K562 (cell line): ENCODE data around the gene METAP1D. TPM values are rescaled to one million over a fixed set of nuclear protein-coding genes. Genes with fewer than 3 reads are reported as not detected.
A peak's percentile ranks its signal among the peaks of the same experiment; 100 is the strongest.

ENCODE experiments used
- ARID1B ChIP-seq: fragments of 450-650 bp; IDR thresholded peaks from 2 replicates; pipeline ENCODE4 v1.6.1; 2016; ENCODE audit warnings: antibody characterized with exemption, mild to moderate bottlenecking, inconsistent platforms
- ATF7 ChIP-seq: fragments of 450-650 bp; IDR thresholded peaks from 2 replicates; pipeline ENCODE4 v1.7.1; 2014; ENCODE audit warnings: mild to moderate bottlenecking, moderate library complexity
- CREB1 ChIP-seq, 2 experiments: sonication (generic) in 1 of 2; formaldehyde crosslinking in 1 of 2; IDR thresholded peaks; 2 replicates each; pipeline versions ENCODE4 v1.6.1 to v1.8.0; 2012 to 2022; ENCODE audit warnings: inconsistent platforms in 1 of 2, mild to moderate bottlenecking in 1 of 2, missing genetic modification reagents in 1 of 2, moderate library complexity in 1 of 2
- EP400 ChIP-seq: fragments of 450-650 bp; IDR thresholded peaks from 2 replicates; pipeline ENCODE4 v1.6.1; 2017; ENCODE audit warnings: antibody characterized with exemption, mild to moderate bottlenecking, moderate library complexity
- MECOM ChIP-seq: fragments of 250-450 bp; sonication (Bioruptor Pico); IDR thresholded peaks from 2 replicates; pipeline ENCODE4 v1.8.0; 2022; ENCODE audit warnings: inconsistent platforms
- PML ChIP-seq: IDR thresholded peaks from 2 replicates; pipeline ENCODE4 v1.6.1; 2012; ENCODE audit warnings: low read length, inconsistent platforms
- RBFOX2 ChIP-seq: fragments of 200-400 bp; formaldehyde crosslinking; IDR thresholded peaks from 2 replicates; pipeline ENCODE4 v1.6.1; 2017; ENCODE audit warnings: low read depth, mild to moderate bottlenecking, low read length, moderate library complexity
- RBM22 ChIP-seq: fragments of 200-400 bp; formaldehyde crosslinking; IDR thresholded peaks from 2 replicates; pipeline ENCODE4 v1.6.1; 2018; ENCODE audit warnings: low read length, low read depth; ENCODE audit not compliant: poor library complexity, severe bottlenecking
- RNF2 ChIP-seq: sonication (generic); IDR thresholded peaks from 2 replicates; pipeline ENCODE4 v1.6.1; 2016
- SMARCE1 ChIP-seq: fragments of 450-650 bp; IDR thresholded peaks from 2 replicates; pipeline ENCODE4 v1.7.1; 2016; ENCODE audit warnings: mild to moderate bottlenecking
- SNRNP70 ChIP-seq: fragments of 200-400 bp; formaldehyde crosslinking; optimal IDR thresholded peaks from 2 replicates; pipeline ENCODE3; 2017; ENCODE audit warnings: low read depth, low read length
- SOX6 ChIP-seq: fragments of 450-650 bp; IDR thresholded peaks from 2 replicates; pipeline ENCODE4 v1.6.1; 2014; ENCODE audit warnings: mild to moderate bottlenecking
- TCFL5 ChIP-seq: fragments of 250-450 bp; sonication (Bioruptor Pico); conservative IDR thresholded peaks from 2 replicates; pipeline ENCODE4 v1.6.1; 2021; ENCODE audit warnings: mild to moderate bottlenecking, moderate library complexity, matching md5 sums
- ZNF655 ChIP-seq: fragments of 250-450 bp; sonication (Bioruptor Pico); IDR thresholded peaks from 2 replicates; pipeline ENCODE4 v1.5.0; 2021
- polyA plus RNA-seq, 8 experiments: library from polyadenylated mRNA; depleted of rRNA in 4 of 8; stranded (reverse) in 5 of 8; unstranded in 3 of 8; fragments of >200 nt; fragmentation: Nextera tagmentation in 2 of 8; fragmentation: Illumina TruSeq in 1 of 8; extraction: Ambion mirVana in 2 of 8; extraction: Trizol in 1 of 8; gene quantifications; 2 replicates each; pipeline versions ENCODE4 v1.2.1 to v1.2.3, GENCODE V29; 2011 to 2014; ENCODE audit warnings: inconsistent platforms in 1 of 8, missing spikeins in 1 of 8
- total RNA-seq, 7 experiments: library from RNA; depleted of rRNA in 6 of 7; stranded (reverse); fragments of >200 nt in 6 of 7; fragmentation: Illumina TruSeq in 2 of 7; extraction: Trizol in 2 of 7; gene quantifications; 2 replicates each; pipeline versions ENCODE4 v1.2.1 to v1.2.3, GENCODE V29; 2011 to 2021; ENCODE audit warnings: low replicate concordance in 1 of 7
- TF ChIP-seq, protein P1 (sequence below), 2 experiments: fragments of 450-650 bp in 1 of 2; sonication (generic) in 1 of 2; formaldehyde crosslinking in 1 of 2; IDR thresholded peaks; 2 replicates each; pipeline versions ENCODE4 v1.7.1 to v1.9.0; 2016 to 2022; ENCODE audit warnings: inconsistent platforms in 1 of 2, mild to moderate bottlenecking in 1 of 2, missing genetic modification reagents in 1 of 2
- TF ChIP-seq, protein P2 (sequence below): fragments of 250-450 bp; sonication (Bioruptor Pico); IDR thresholded peaks from 2 replicates; pipeline ENCODE4 v1.8.0; 2021; ENCODE audit warnings: mild to moderate bottlenecking, moderate library complexity

Gene METAP1D
- total and polyA plus RNA-seq, 9 of the 15 experiments (the other 6 are each of a cell fraction or from before 2014, with no cell fraction given), result 8.0 to 23.4 (median 15.7) TPM

- TF ChIP-seq, protein P1, sequence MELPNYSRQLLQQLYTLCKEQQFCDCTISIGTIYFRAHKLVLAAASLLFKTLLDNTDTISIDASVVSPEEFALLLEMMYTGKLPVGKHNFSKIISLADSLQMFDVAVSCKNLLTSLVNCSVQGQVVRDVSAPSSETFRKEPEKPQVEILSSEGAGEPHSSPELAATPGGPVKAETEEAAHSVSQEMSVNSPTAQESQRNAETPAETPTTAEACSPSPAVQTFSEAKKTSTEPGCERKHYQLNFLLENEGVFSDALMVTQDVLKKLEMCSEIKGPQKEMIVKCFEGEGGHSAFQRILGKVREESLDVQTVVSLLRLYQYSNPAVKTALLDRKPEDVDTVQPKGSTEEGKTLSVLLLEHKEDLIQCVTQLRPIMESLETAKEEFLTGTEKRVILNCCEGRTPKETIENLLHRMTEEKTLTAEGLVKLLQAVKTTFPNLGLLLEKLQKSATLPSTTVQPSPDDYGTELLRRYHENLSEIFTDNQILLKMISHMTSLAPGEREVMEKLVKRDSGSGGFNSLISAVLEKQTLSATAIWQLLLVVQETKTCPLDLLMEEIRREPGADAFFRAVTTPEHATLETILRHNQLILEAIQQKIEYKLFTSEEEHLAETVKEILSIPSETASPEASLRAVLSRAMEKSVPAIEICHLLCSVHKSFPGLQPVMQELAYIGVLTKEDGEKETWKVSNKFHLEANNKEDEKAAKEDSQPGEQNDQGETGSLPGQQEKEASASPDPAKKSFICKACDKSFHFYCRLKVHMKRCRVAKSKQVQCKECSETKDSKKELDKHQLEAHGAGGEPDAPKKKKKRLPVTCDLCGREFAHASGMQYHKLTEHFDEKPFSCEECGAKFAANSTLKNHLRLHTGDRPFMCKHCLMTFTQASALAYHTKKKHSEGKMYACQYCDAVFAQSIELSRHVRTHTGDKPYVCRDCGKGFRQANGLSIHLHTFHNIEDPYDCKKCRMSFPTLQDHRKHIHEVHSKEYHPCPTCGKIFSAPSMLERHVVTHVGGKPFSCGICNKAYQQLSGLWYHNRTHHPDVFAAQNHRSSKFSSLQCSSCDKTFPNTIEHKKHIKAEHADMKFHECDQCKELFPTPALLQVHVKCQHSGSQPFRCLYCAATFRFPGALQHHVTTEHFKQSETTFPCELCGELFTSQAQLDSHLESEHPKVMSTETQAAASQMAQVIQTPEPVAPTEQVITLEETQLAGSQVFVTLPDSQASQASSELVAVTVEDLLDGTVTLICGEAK (IDR thresholded peaks at IDR 0.05), result peak; percentile 15; the same call in 1 of the 2 replicates
- TF ChIP-seq, protein P1 (CRISPR knock-in tag; IDR thresholded peaks at IDR 0.05), result no peak
- TF ChIP-seq ZNF655 (CRISPR knock-in tag), result no peak
- TF ChIP-seq ATF7, result peak; percentile 89
- peak; percentile 82 for TF ChIP-seq SMARCE1
- TF ChIP-seq TCFL5 (CRISPR knock-in tag), result no peak
- no peak for TF ChIP-seq RBFOX2
- TF ChIP-seq, protein P2, sequence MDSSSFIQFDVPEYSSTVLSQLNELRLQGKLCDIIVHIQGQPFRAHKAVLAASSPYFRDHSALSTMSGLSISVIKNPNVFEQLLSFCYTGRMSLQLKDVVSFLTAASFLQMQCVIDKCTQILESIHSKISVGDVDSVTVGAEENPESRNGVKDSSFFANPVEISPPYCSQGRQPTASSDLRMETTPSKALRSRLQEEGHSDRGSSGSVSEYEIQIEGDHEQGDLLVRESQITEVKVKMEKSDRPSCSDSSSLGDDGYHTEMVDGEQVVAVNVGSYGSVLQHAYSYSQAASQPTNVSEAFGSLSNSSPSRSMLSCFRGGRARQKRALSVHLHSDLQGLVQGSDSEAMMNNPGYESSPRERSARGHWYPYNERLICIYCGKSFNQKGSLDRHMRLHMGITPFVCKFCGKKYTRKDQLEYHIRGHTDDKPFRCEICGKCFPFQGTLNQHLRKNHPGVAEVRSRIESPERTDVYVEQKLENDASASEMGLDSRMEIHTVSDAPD (CRISPR knock-in tag), result no peak
- peak; percentile 68; the same call in 1 of the 2 replicates for TF ChIP-seq SOX6
- no peak for TF ChIP-seq SNRNP70
- peak; percentile 84 for TF ChIP-seq MECOM
- TF ChIP-seq CREB1 (IDR thresholded peaks at IDR 0.05), result no peak
- no peak for TF ChIP-seq CREB1 (CRISPR knock-in tag; IDR thresholded peaks at IDR 0.05)
- TF ChIP-seq ARID1B, result peak; percentile 84
- no peak for TF ChIP-seq RBM22
- peak; percentile 90; the same call in 1 of the 2 replicates for TF ChIP-seq RNF2
- TF ChIP-seq PML, result peak; percentile 61; the same call in 1 of the 2 replicates
- peak; percentile 69 for TF ChIP-seq EP400
Measured at GRCh38 chr2:172046080-172046678, 46.4 kb downstream of the METAP1D start (continued).
